ENCODE results near the gene ARHGAP25.

Gene ARHGAP25

DNA sequence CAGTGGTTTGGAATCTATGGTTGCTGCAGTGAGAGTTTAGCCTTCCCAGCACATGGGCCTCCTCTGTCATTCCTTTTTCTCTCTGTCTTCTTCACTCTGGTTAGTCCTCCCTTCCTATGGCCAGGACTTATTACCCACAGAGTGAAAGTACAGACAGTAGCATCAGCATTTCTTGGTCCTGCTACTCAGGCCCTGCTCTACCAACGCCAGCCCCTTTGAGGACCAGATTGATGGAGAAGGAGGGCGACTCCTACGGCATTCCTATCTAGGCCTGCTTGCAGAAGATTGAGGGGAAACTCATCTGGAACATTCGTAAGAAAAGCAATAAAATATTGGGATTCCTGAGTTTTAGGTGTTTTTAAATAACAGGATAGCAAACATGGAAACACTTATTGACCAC, 93.1 kb downstream of the ARHGAP25 start:
- no peak overlapping the region for H3K27ac ChIP-seq (ENCODE audit: low read depth, low read length)
- WGBS (ENCODE audit: extremely low coverage, insufficient coverage, low lambda C conversion rate) = no CpG with 5 or more reads among the region's 4 CpGs

DNA sequence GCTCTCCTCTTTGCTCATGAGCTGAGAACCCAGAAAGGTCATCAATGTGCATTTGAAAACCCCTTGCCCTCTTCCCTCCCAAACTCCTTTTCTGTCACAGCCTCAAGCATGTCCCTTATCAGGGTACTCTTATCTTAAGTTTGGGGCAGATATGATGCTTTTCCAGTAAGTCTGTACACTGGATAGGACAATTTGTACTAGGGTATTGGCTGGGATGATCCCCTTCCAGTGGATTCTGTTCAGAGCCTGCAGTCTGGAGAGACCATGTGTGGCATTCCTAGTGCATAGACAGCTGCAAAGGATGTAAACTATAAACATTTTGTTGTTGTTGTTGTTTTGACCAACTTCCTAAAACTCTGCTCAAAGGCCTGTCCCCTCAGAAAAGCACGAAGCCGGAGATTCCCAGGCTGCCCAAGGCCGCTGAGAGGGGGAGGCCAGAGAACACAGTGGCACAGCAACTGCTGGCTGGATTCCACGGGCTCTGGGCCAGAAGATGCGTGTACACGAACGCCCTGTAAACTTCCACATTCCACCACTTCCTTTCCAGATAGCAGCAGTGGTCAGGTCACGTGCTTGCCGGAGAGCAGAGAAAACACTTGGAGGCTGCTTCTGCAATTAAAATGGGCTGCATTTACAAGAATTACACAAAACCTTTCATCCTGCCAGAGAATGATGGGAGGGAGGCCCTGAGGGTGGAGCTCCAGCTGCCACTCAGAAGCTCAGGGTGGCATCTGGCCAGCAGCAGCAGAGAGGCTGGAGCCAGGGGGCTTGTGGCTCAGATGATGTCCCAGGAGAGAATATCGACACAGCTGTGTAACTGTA, 94.5 kb downstream of the ARHGAP25 start:
- Histone ChIP-seq H3K4me1 (ENCODE audit: control insufficient read depth, low read depth, low read length) (no peaks in the 10 kb centered on the region), H3K27me3 (ENCODE audit: insufficient read depth, low read length, poor library complexity) (no peaks in the 10 kb centered on the region), H2BK5ac (ENCODE audit: low read length) (no peak overlapping the region), H3K4me3 (ENCODE audit: low read length) (no peak overlapping the region), H2AK5ac (ENCODE audit: low read length) (no peak overlapping the region), H3K4ac (ENCODE audit: low read depth, low read length) (no peak overlapping the region), H3K4me2 (ENCODE audit: low read length) (no peak overlapping the region), H3K9ac (ENCODE audit: low read length) (no peak overlapping the region), H4K8ac (ENCODE audit: low read depth, low read length) (no peak overlapping the region), H2BK15ac (replicated peaks; ENCODE audit: low read depth) (no peak overlapping the region), H3K79me2 (ENCODE audit: control insufficient read depth, insufficient read depth, low read length) (no peaks in the 10 kb centered on the region), H2BK120ac (ENCODE audit: low read depth, low read length) (no peak overlapping the region), H3K79me1 (ENCODE audit: low read length) (no peaks in the 10 kb centered on the region), H4K5ac (ENCODE audit: low read length) (no peak overlapping the region), H3K27ac (ENCODE audit: low read depth, low read length) (no peak overlapping the region), H3K18ac (ENCODE audit: low read length) (no peak overlapping the region), H3K56ac (ENCODE audit: low read length) (no peak overlapping the region), H3K36me3 (ENCODE audit: control insufficient read depth, insufficient read depth, low read length) (no peaks in the 10 kb centered on the region), H3K23ac (ENCODE audit: low read length) (no peak overlapping the region)
- WGBS (ENCODE audit: extremely low coverage, insufficient coverage, low lambda C conversion rate) = no CpG with 5 or more reads among the region's 10 CpGs
- DNase-seq = peak; percentile 32

More for the DNA sequence above, 93.1 kb downstream of the ARHGAP25 start:
- H3K56ac ChIP-seq (ENCODE audit: low read length) = no peak overlapping the region
- H4K8ac ChIP-seq (ENCODE audit: low read depth, low read length) = no peak overlapping the region
- no peaks in the 10 kb centered on the region for H3K79me2 ChIP-seq (ENCODE audit: control insufficient read depth, insufficient read depth, low read length)
- no peak overlapping the region for H3K4me2 ChIP-seq (ENCODE audit: low read length)
- no peaks in the 10 kb centered on the region for H3K27me3 ChIP-seq (ENCODE audit: insufficient read depth, low read length, poor library complexity)
- no peak overlapping the region for H3K4ac ChIP-seq (ENCODE audit: low read depth, low read length)
- no peak overlapping the region for H3K18ac ChIP-seq (ENCODE audit: low read length)
- no peak overlapping the region for H2BK5ac ChIP-seq (ENCODE audit: low read length)
- H3K4me1 ChIP-seq (ENCODE audit: control insufficient read depth, low read depth, low read length) = no peaks in the 10 kb centered on the region
- no peak for DNase-seq
- no peak overlapping the region for H3K4me3 ChIP-seq (ENCODE audit: low read length)
- no peak overlapping the region for H3K23ac ChIP-seq (ENCODE audit: low read length)
- H3K79me1 ChIP-seq (ENCODE audit: low read length) = no peaks in the 10 kb centered on the region
- no peak overlapping the region for H3K9ac ChIP-seq (ENCODE audit: low read length)
- no peak overlapping the region for H2BK15ac ChIP-seq (replicated peaks; ENCODE audit: low read depth)
- H3K36me3 ChIP-seq (ENCODE audit: control insufficient read depth, insufficient read depth, low read length) = no peaks in the 10 kb centered on the region
- H4K5ac ChIP-seq (ENCODE audit: low read length) = no peak overlapping the region
- no peak overlapping the region for H2BK120ac ChIP-seq (ENCODE audit: low read depth, low read length)
- H2AK5ac ChIP-seq (ENCODE audit: low read length) = no peak overlapping the region

DNA sequence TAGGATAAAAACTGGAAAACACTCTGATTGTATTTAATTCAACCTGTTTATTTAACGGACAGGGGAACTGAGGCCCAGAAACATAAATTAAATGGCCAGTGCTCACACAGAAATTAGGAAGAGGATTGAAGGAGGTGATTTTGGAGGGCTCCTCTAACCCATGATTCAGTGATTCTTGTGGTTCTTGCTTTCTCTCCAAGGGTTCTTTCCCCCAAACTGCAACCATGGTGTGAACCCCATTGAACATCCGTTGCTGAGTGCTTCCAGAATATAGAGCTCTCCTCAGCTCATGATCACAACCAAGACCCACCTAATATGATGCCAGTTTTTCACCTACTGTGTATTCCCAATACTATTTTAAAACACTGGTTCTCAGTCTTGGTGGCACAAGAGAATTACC, 95.1 kb downstream of the ARHGAP25 start:
- no peak overlapping the region for H3K56ac ChIP-seq (ENCODE audit: low read length)
- H3K23ac ChIP-seq (ENCODE audit: low read length) = no peak overlapping the region
- no peaks in the 10 kb centered on the region for H3K36me3 ChIP-seq (ENCODE audit: control insufficient read depth, insufficient read depth, low read length)
- H3K27ac ChIP-seq (ENCODE audit: low read depth, low read length) = no peak overlapping the region
- H3K4ac ChIP-seq (ENCODE audit: low read depth, low read length) = no peak overlapping the region
- no peak overlapping the region for H2BK5ac ChIP-seq (ENCODE audit: low read length)
- WGBS (ENCODE audit: extremely low coverage, insufficient coverage, low lambda C conversion rate) = no CpG with 5 or more reads among the region's 2 CpGs
- H4K8ac ChIP-seq (ENCODE audit: low read depth, low read length) = no peak overlapping the region
- no peak overlapping the region for H4K5ac ChIP-seq (ENCODE audit: low read length)
- DNase-seq = no peak
- H2AK5ac ChIP-seq (ENCODE audit: low read length) = no peak overlapping the region
- H3K4me3 ChIP-seq (ENCODE audit: low read length) = no peak overlapping the region
- H3K4me1 ChIP-seq (ENCODE audit: control insufficient read depth, low read depth, low read length) = no peaks in the 10 kb centered on the region
- no peaks in the 10 kb centered on the region for H3K79me2 ChIP-seq (ENCODE audit: control insufficient read depth, insufficient read depth, low read length)
- no peaks in the 10 kb centered on the region for H3K79me1 ChIP-seq (ENCODE audit: low read length)
- H2BK15ac ChIP-seq (replicated peaks; ENCODE audit: low read depth) = no peak overlapping the region
- no peak overlapping the region for H3K4me2 ChIP-seq (ENCODE audit: low read length)
- H3K9ac ChIP-seq (ENCODE audit: low read length) = no peak overlapping the region
- H2BK120ac ChIP-seq (ENCODE audit: low read depth, low read length) = no peak overlapping the region
- no peak overlapping the region for H3K18ac ChIP-seq (ENCODE audit: low read length)
- no peaks in the 10 kb centered on the region for H3K27me3 ChIP-seq (ENCODE audit: insufficient read depth, low read length, poor library complexity)

DNA sequence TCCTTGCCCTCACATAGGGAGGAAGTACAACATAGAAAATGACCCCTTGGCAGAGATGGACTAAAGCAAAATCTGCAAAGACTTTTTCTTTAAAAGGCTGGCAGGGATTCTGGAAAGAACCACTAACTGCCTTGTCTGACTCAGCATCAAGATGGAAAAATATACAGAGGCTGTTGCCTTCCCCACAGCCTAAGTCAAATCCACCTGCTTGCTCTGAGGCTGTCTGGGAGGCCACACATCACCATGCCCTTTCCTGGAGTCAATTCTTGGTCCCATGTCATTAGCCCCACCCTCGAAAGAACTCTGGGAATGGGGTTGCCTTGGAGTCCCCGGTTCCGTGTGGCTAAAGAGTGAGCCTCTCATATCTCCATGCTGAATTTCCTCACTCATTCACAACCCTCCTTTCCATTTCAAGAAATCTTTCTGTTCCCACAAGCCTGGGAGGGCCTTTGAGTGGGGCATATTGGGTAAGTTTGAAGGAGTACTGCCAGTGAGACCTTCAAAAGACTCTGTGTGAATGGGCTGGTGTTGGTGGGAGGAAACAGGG, 97.1 kb downstream of the ARHGAP25 start:
- Histone ChIP-seq H3K23ac (ENCODE audit: low read length) (no peak overlapping the region), H2BK15ac (replicated peaks; ENCODE audit: low read depth) (no peak overlapping the region), H3K9ac (ENCODE audit: low read length) (no peak overlapping the region), H3K36me3 (ENCODE audit: control insufficient read depth, insufficient read depth, low read length) (no peaks in the 10 kb centered on the region), H3K4me1 (ENCODE audit: control insufficient read depth, low read depth, low read length) (no peaks in the 10 kb centered on the region), H4K8ac (ENCODE audit: low read depth, low read length) (no peak overlapping the region), H3K56ac (ENCODE audit: low read length) (no peak overlapping the region), H3K27me3 (ENCODE audit: insufficient read depth, low read length, poor library complexity) (no peaks in the 10 kb centered on the region), H3K4ac (ENCODE audit: low read depth, low read length) (no peak overlapping the region), H3K4me3 (ENCODE audit: low read length) (no peak overlapping the region), H3K79me2 (ENCODE audit: control insufficient read depth, insufficient read depth, low read length) (no peaks in the 10 kb centered on the region), H3K79me1 (ENCODE audit: low read length) (no peaks in the 10 kb centered on the region), H2BK120ac (ENCODE audit: low read depth, low read length) (no peak overlapping the region), H3K4me2 (ENCODE audit: low read length) (no peak overlapping the region), H4K5ac (ENCODE audit: low read length) (no peak overlapping the region), H3K27ac (ENCODE audit: low read depth, low read length) (no peak overlapping the region), H3K18ac (ENCODE audit: low read length) (no peak overlapping the region), H2AK5ac (ENCODE audit: low read length) (no peak overlapping the region), H2BK5ac (ENCODE audit: low read length) (no peak overlapping the region)
- no CpG with 5 or more reads among the region's 3 CpGs for WGBS (ENCODE audit: extremely low coverage, insufficient coverage, low lambda C conversion rate)
- no peak for DNase-seq

DNA sequence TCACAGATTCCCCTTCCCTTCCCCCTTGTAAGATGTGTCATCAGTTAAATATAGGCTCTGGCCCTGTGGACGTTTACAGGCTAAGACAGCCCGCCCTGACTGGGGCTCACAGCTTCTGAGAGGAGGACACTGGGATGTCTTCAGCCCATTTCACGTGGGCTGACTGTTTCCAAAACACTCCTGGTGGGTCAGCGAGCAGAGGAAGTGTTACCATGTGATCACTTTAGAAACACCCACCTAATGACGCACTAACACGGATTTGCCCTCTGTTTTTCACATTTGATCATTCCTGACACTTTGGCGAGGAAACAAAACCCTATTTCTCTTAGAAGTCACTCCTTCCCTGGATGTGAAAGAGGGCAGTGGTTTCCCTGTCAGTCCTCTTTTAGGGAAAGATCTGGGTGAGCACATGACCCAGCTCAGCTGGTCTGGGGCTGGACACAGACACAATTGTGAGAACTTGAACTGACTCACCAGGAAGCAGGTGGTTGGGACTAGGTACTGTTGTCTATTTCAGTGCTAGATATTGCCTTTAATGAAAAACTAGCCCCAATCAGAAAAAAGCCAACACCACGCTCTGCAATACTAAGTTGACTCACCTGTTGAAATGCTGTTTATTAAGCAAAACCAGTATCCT, 97.7 kb downstream of the ARHGAP25 start:
- Histone ChIP-seq H3K27me3 (ENCODE audit: insufficient read depth, low read length, poor library complexity) (no peaks in the 10 kb centered on the region), H3K79me2 (ENCODE audit: control insufficient read depth, insufficient read depth, low read length) (no peaks in the 10 kb centered on the region), H2BK5ac (ENCODE audit: low read length) (no peak overlapping the region), H3K79me1 (ENCODE audit: low read length) (no peaks in the 10 kb centered on the region), H2AK5ac (ENCODE audit: low read length) (no peak overlapping the region), H3K56ac (ENCODE audit: low read length) (no peak overlapping the region), H2BK15ac (replicated peaks; ENCODE audit: low read depth) (no peak overlapping the region), H3K36me3 (ENCODE audit: control insufficient read depth, insufficient read depth, low read length) (no peaks in the 10 kb centered on the region), H3K4me1 (ENCODE audit: control insufficient read depth, low read depth, low read length) (no peaks in the 10 kb centered on the region), H4K5ac (ENCODE audit: low read length) (no peak overlapping the region), H2BK120ac (ENCODE audit: low read depth, low read length) (no peak overlapping the region), H3K27ac (ENCODE audit: low read depth, low read length) (no peak overlapping the region), H3K4me2 (ENCODE audit: low read length) (no peak overlapping the region), H3K4me3 (ENCODE audit: low read length) (no peak overlapping the region), H4K8ac (ENCODE audit: low read depth, low read length) (no peak overlapping the region), H3K18ac (ENCODE audit: low read length) (no peak overlapping the region), H3K23ac (ENCODE audit: low read length) (no peak overlapping the region), H3K4ac (ENCODE audit: low read depth, low read length) (no peak overlapping the region), H3K9ac (ENCODE audit: low read length) (no peak overlapping the region)
- DNase-seq = no peak
- WGBS (ENCODE audit: extremely low coverage, insufficient coverage, low lambda C conversion rate) = no CpG with 5 or more reads among the region's 8 CpGs
